Measurements from ENCODE around the gene SLC35F3. TPM values are rescaled to one million over a fixed set of nuclear protein-coding genes. Genes with fewer than 3 reads are reported as not detected.

SLC35F3 gene
- 0.63 and 1.1 TPM in 2 replicates for total RNA-seq

DNA sequence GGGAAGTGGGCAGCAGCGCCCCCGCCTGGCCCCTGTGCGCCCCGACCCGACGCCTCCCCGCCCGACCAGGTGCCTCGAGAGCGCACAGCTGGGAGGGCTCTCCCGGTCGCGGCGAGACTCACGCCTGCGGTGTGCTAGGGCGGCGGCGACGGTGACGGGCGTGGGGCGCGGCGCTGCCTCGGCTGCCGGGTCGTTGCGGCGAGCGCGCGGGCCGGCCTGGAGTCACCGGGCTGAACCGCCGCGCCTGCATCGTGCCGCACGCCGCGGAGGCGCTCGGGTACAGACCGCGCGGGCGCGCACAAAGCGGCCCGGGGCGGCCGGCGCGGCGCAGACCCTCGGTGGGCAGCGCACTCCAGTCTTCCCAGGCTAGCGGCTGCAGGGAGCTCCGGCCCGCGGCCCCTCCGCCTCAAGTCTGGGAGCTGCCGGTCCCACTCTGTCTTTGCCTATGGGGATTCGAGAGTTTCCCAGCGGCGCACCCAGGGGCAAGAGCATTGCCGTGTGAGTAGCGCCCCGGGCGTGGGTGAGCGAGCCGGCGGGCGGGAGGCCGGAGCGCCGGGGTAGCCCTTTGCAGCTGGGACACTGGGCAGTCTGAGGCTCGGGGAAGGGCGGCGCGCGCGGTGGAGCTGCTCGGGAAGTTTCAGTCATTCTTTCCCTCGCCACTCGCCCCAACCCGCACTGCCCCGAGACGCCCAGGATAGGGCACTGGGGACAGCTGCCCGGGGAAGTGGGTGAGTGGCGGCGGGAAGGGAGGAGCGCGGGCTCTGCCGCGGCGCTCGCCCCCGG lies at the start of gene SLC35F3:
Gene SLC35F3 (plus strand): TSS at position 44 of the 783 bp plus-strand sequence.

DNA sequence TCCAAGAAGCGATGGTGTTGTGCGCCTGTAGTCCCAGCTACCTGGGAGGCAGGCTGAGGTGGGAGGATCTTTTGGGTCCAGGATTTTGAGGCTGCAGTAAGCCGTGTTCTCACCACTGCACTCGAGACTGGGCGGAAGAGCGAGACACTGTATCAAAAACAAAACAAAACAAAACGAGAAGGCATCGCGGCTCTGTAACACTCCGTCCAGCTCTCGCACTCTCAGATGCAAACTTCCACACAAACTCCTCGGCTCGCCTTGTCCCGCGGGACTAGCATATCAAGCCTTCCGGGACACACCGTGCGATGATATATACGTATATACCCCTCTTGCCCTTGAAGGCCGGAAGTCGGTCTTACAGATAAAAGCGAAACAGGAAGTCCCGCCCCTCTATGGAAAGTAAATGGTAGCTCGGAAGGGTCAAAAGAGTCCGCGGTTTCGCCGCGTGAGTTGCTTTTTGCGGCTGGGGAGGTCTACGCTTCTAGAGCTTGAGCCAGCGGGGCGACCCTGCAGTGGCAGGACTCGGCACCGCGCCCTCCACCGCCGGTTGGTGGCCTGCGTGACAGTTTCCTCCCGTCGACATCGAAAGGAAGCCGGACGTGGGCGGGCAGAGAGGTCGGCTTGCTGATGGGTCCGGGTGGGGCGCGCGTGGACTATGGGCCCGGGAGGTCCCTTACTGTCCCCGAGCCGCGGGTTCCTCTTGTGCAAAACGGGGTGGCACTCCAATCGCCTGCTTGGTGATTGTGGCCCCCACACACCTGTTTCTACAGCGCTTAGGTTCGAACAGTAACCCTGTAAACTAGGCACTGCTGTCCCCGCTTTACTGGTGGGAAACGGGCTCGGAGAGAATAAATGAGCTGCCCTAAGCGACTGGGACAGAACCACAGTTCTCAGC lies 468.8 kb downstream of the SLC35F3 start, which contains the start of gene COA6:
Gene COA6 (plus strand): TSS at position 393 of the 895 bp plus-strand sequence. CDS start 11 bp downstream, at position 404.

